GM23248 (cell line): ENCODE data around the gene FAM210B. TPM values are rescaled to one million over a fixed set of nuclear protein-coding genes. Genes with fewer than 3 reads are reported as not detected.
A peak's percentile ranks its signal among the peaks of the same experiment; 100 is the strongest.

ENCODE experiments used
- DNase-seq: peaks from one replicate; pipeline ENCODE4 v3.0.0-alpha.2; 2015
- H2AFZ ChIP-seq: fragments of 200-600 bp; sonication (generic); 2 replicates; pipeline ENCODE4 v1.6.1; 2016; ENCODE audit warnings: antibody characterized with exemption
- H3F3A ChIP-seq: fragments of 200-600 bp; sonication (generic); 2 replicates; pipeline ENCODE4 v1.6.1; 2016; ENCODE audit warnings: mild to moderate bottlenecking, antibody characterized with exemption, mixed run types; ENCODE audit not compliant: insufficient read depth
- H3K27ac ChIP-seq: fragments of 200-600 bp; sonication (generic); 2 replicates; pipeline ENCODE4 v1.5.1; 2016; ENCODE audit warnings: mild to moderate bottlenecking
- H3K27me3 ChIP-seq: fragments of 200-600 bp; sonication (generic); replicated peaks from 2 replicates; pipeline ENCODE4 v1.6.1; 2016; ENCODE audit warnings: mild to moderate bottlenecking; ENCODE audit not compliant: insufficient read depth
- H3K36me3 ChIP-seq: fragments of 200-600 bp; sonication (generic); 2 replicates; pipeline ENCODE4 v1.6.1; 2016; ENCODE audit warnings: low read depth, mild to moderate bottlenecking
- H3K4me1 ChIP-seq: fragments of 200-600 bp; sonication (generic); 2 replicates; pipeline ENCODE4 v1.6.1; 2016; ENCODE audit warnings: mild to moderate bottlenecking; ENCODE audit not compliant: insufficient read depth
- H3K4me2 ChIP-seq: fragments of 200-600 bp; sonication (generic); one replicate; pipeline ENCODE4 v1.6.1; 2016; ENCODE audit warnings: mild to moderate bottlenecking; ENCODE audit not compliant: unreplicated experiment
- H3K4me3 ChIP-seq: fragments of 200-600 bp; sonication (generic); 2 replicates; pipeline ENCODE4 v1.5.1; 2016; ENCODE audit warnings: mild to moderate bottlenecking
- H3K79me2 ChIP-seq: fragments of 200-600 bp; sonication (generic); 2 replicates; pipeline ENCODE4 v1.6.1; 2016; ENCODE audit warnings: mild to moderate bottlenecking; ENCODE audit not compliant: insufficient read depth
- H3K9ac ChIP-seq: fragments of 200-600 bp; sonication (generic); 2 replicates; pipeline ENCODE4 v1.6.1; 2016; ENCODE audit warnings: mild to moderate bottlenecking
- H3K9me2 ChIP-seq: fragments of 200-600 bp; sonication (generic); 2 replicates; pipeline ENCODE4 v1.6.1; 2016; ENCODE audit warnings: mixed run types, mild to moderate bottlenecking, moderate library complexity; ENCODE audit not compliant: insufficient read depth
- H3K9me3 ChIP-seq: fragments of 200-600 bp; sonication (generic); one replicate; pipeline ENCODE4 v1.6.1; 2017; ENCODE audit warnings: low read depth
- H4K20me1 ChIP-seq: fragments of 200-600 bp; sonication (generic); 2 replicates; pipeline ENCODE4 v1.6.0; 2016; ENCODE audit not compliant: insufficient read depth
- EZH2 ChIP-seq: fragments of 200-600 bp; sonication (generic); IDR thresholded peaks from 2 replicates; pipeline ENCODE4 v1.6.1; 2018; ENCODE audit warnings: antibody characterized with exemption, mild to moderate bottlenecking; ENCODE audit not compliant: insufficient read depth, poor library complexity, severe bottlenecking
- EZH2phosphoT487 ChIP-seq: fragments of 200-600 bp; sonication (generic); IDR thresholded peaks from 2 replicates; pipeline ENCODE4 v1.6.1; 2018; ENCODE audit warnings: antibody characterized with exemption, moderate library complexity, mild to moderate bottlenecking, low read depth; ENCODE audit not compliant: insufficient read depth
- WGBS, 2 experiments: methylation state at CpG; one replicate each; pipeline ENCODE4 v1.1.6; 2015 to 2017; ENCODE audit warnings: low lambda C conversion rate in 2 of 2, low coverage in 1 of 2; ENCODE audit errors: missing lambda C conversion rate in 2 of 2; 5-methylcytosine and 5-hydroxymethylcytosine counted together
- in situ Hi-C: fragments of 300-500 bp; cut with MboI; formaldehyde crosslinking; loops from 2 replicates; pipeline ENCODE4 v1.15.0; 2020
- polyA plus RNA-seq: library from polyadenylated mRNA; unstranded; fragments of >200 nt; fragmentation: Nextera tagmentation; extraction: Ambion mirVana; gene quantifications from 2 replicates; pipeline ENCODE4 v1.2.1, GENCODE V29; 2016
- total RNA-seq: library from RNA; depleted of rRNA; stranded (reverse); fragments of >200 nt; shearing (Covaris generic); gene quantifications from 2 replicates; pipeline ENCODE4 v1.2.3, GENCODE V29; 2014

FAM210B gene
- total and polyA plus RNA-seq, 2 experiments from 2014 or later = 91.0 to 95.7 TPM

DNA sequence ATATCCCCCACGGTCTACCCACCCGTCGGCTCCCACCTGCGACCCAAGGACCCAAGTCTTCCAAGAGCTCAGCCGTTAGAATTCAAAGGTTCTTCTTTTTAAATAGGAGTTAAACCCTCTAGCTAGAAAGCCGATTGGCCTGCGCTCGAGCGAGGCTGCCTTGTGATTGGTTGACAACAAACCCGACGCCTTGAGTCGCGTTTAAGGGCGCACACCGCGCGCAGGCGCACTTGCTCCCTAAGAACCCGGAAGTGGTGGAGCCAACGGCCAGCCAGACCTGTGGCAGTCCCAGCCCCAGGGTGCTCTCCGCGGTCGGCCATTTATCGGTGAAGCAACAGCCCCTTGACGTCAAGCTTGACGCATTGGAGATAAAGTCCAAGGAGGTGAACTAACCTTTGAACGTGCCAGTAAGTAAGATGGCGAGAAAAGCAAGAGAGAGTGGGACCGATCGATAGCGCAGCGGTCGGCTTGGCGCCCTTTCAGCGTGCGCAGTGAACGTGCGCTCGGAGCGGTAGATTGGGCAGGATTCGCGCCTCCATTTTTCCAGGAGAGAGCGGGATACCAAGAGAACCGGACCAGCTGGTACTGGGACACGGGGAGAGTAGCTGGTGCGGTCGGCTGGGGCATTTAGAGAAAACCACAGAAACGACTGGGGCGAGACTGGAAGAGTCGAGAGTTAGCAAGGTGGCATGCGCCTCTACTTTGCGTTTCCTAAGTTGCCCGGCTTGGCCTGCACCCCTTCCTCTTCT lies 33.5 kb downstream of the FAM210B start, which contains the start of the genes AURKA and CSTF1:
TSS of gene AURKA (minus strand) at position 84 of the 749 bp plus-strand sequence. CDS start 4,018 bp downstream, outside the sequence.
TSS of gene CSTF1 (plus strand) at position 514 of the 749 bp plus-strand sequence. CDS start 2,908 bp downstream, outside the sequence.
- H3F3A ChIP-seq = peaks cover 37% of the 10 kb centered on the region
- TF ChIP-seq EZH2phosphoT487 = no peak

GRCh38 chr20:56392881-56393482 lies 34.2 kb downstream of the FAM210B start:
- Histone ChIP-seq H3K9me2 (no peaks in the 10 kb centered on the region), H3K36me3 (peaks cover 32% of the 10 kb centered on the region), H3K27ac (peak overlapping the region; percentile 85), H3K27me3 (no peaks in the 10 kb centered on the region), H3F3A (peaks cover 37% of the 10 kb centered on the region), H4K20me1 (no peaks in the 10 kb centered on the region), H3K4me1 (peaks cover 24% of the 10 kb centered on the region), H3K9ac (peak overlapping the region; percentile 96), H3K9me3 (no peaks in the 10 kb centered on the region), H2AFZ (peak overlapping the region; percentile 79), H3K79me2 (peaks cover 92% of the 10 kb centered on the region), H3K4me2 (peak overlapping the region; percentile 99), H3K4me3 (peak overlapping the region; percentile 96)
- WGBS, 2 experiments = 2 to 3% methylated on average over 18 of the region's 18 CpGs
- TF ChIP-seq EZH2 (no peak), EZH2phosphoT487 (no peak)
- in situ Hi-C loops = loop anchor here (10.0 kb wide), 1 partner anchor 82 kb away; no protein-coding TSS in a partner anchor
- DNase-seq = peak; percentile 41

More for the DNA sequence above, 33.5 kb downstream of the FAM210B start, which contains the start of the genes AURKA and CSTF1:
- Histone ChIP-seq H3K4me3 (peak within 1 kb of the TSS; percentile 96), H3K9me2 (no peaks in the 10 kb centered on the region), H3K4me1 (peaks cover 24% of the 10 kb centered on the region), H3K9me3 (no peaks in the 10 kb centered on the region), H3K79me2 (peaks cover 92% of the 10 kb centered on the region), H2AFZ (peak within 1 kb of the TSS; percentile 80), H3K27ac (peak within 1 kb of the TSS; percentile 85), H3K4me2 (peak within 1 kb of the TSS; percentile 99), H3K36me3 (peaks cover 32% of the 10 kb centered on the region), H3K27me3 (no peaks in the 10 kb centered on the region), H4K20me1 (no peaks in the 10 kb centered on the region), H3K9ac (peak within 1 kb of the TSS; percentile 96)
- DNase-seq = peak; percentile 99
- in situ Hi-C loops = loop anchor here (10.0 kb wide), 1 partner anchor 82 kb away; no protein-coding TSS in a partner anchor
- 1% methylated on average over 53 of the region's 53 CpGs for WGBS, 2 experiments

- Histone ChIP-seq H3K36me3 (peaks cover 34% of the 10 kb centered on the region), H3K79me2 (peaks cover 92% of the 10 kb centered on the region), H3K4me3 (peak overlapping the region; percentile 96), H3K27me3 (no peaks in the 10 kb centered on the region), H3K4me2 (peak overlapping the region; percentile 99), H3K27ac (peak overlapping the region; percentile 85), H3K4me1 (peaks cover 24% of the 10 kb centered on the region), H3K9me3 (no peaks in the 10 kb centered on the region), H2AFZ (no peak overlapping the region; the same call in 1 of the 2 replicates), H3F3A (peaks cover 39% of the 10 kb centered on the region), H3K9ac (peak overlapping the region; percentile 96), H4K20me1 (no peaks in the 10 kb centered on the region), H3K9me2 (no peaks in the 10 kb centered on the region)
- in situ Hi-C loops = loop anchor here (10.0 kb wide), 1 partner anchor 81 kb away; no protein-coding TSS in a partner anchor
- 55 to 60% methylated on average over 8 of the region's 8 CpGs for WGBS, 2 experiments
- no peak for DNase-seq
- TF ChIP-seq EZH2phosphoT487 (no peak), EZH2 (no peak)
These were observed 34.9 kb downstream of the FAM210B start for GRCh38 chr20:56393653-56394052.

DNA sequence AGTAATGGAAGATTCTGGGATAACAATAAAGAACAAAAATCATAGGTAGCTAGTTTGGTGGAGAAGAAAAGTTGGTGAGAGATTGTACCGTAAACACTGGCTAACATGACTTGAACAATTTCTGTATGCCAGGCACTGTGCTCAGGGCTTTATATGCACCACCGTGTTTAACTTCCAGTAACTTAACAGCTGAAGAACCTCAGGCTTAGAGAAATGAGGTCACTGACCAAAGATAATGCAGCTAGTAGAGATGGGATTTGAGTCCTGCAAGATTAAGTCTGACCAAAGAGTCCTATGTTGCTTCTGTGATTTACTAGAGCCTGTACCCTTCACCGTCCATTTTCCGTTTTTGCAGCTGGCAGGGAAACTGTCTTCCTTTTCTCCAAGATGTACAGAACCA lies 36.4 kb downstream of the FAM210B start:
- peaks cover 92% of the 10 kb centered on the region for H3K79me2 ChIP-seq
- no peaks in the 10 kb centered on the region for H3K9me2 ChIP-seq
- H3K36me3 ChIP-seq = peaks cover 48% of the 10 kb centered on the region
- DNase-seq = no peak
- no peak overlapping the region for H3K27ac ChIP-seq
- H3K9ac ChIP-seq = no peak overlapping the region
- peaks cover 52% of the 10 kb centered on the region for H3F3A ChIP-seq
- peak overlapping the region; percentile 99 for H3K4me2 ChIP-seq
- H2AFZ ChIP-seq = no peak overlapping the region
- no peaks in the 10 kb centered on the region for H3K9me3 ChIP-seq
- no peaks in the 10 kb centered on the region for H3K27me3 ChIP-seq
- H3K4me1 ChIP-seq = peaks cover 33% of the 10 kb centered on the region
- in situ Hi-C loops = loop anchor here (10.0 kb wide), 1 partner anchor 80 kb away; no protein-coding TSS in a partner anchor
- 75 to 77% methylated on average over 4 of the region's 4 CpGs for whole genome bisulfite sequencing, 2 experiments
- TF ChIP-seq EZH2phosphoT487 = no peak
- TF ChIP-seq EZH2 = no peak
- H4K20me1 ChIP-seq = no peaks in the 10 kb centered on the region
- 0 out of 2 replicates have a peak overlapping the region, but pooled peaks have one; percentile 24 for H3K4me3 ChIP-seq
